SK-N-SH (cell line): Measurements from ENCODE around the gene CTF1. TPM values are rescaled to one million over a fixed set of nuclear protein-coding genes. Genes with fewer than 3 reads are reported as not detected.

Experiments
- CTCF ChIA-PET: fragments of 300-600, 350-600 bp; formaldehyde crosslinking; extraction: SDS; loops from one replicate; lab custom pipeline; 2021; lab: Yijun Ruan, JAX
- POLR2A ChIA-PET: fragments of 350-600 bp; sonication (Branson Sonifier 250); formaldehyde crosslinking; extraction: SDS; loops from one replicate; lab custom pipeline; 2020; ENCODE audit warnings: antibody characterized with exemption, inconsistent platforms; lab: Yijun Ruan, JAX
- DNase-seq: peaks from one replicate; pipeline ENCODE4 v3.0.0; 2012
- H2AFZ ChIP-seq: fragments of 200-600 bp; sonication (generic); 2 replicates; pipeline ENCODE4 v1.8.1; 2016; ENCODE audit warnings: antibody characterized with exemption, mild to moderate bottlenecking, low read depth
- H3F3A ChIP-seq: fragments of 200-600 bp; sonication (generic); replicated peaks from 2 replicates; pipeline ENCODE3; 2016; ENCODE audit warnings: antibody characterized with exemption, mild to moderate bottlenecking; ENCODE audit not compliant: insufficient read depth
- H3K27ac ChIP-seq, 2 experiments: fragments of 200-500 bp in 1 of 2; fragments of 200-600 bp in 1 of 2; sonication (Bioruptor generic) in 1 of 2; sonication (generic), shearing (Covaris generic) in 1 of 2; 2 replicates each; pipeline versions ENCODE4 v1.5.1 to v1.6.1; 2014 to 2016; ENCODE audit warnings: low read depth in 2 of 2, inconsistent platforms in 1 of 2, low read length in 1 of 2, mild to moderate bottlenecking in 1 of 2, mixed read lengths in 1 of 2
- H3K27me3 ChIP-seq: fragments of 200-600 bp; sonication (generic), shearing (Covaris generic); 2 replicates; pipeline ENCODE4 v1.6.1; 2016; ENCODE audit warnings: mixed run types; ENCODE audit not compliant: insufficient read depth
- H3K36me3 ChIP-seq, 2 experiments: fragments of 200-500 bp in 1 of 2; fragments of 200-600 bp in 1 of 2; sonication (Bioruptor generic) in 1 of 2; sonication (generic) in 1 of 2; replicated peaks in 1 of 2; 2 replicates each; pipeline versions ENCODE3 to v1.5.1; 2014 to 2016; ENCODE audit warnings: low read length in 1 of 2, mild to moderate bottlenecking in 1 of 2; ENCODE audit not compliant: insufficient read depth in 2 of 2, control insufficient read depth in 1 of 2
- H3K4me1 ChIP-seq, 2 experiments: fragments of 200-500 bp in 1 of 2; fragments of 200-600 bp in 1 of 2; sonication (Bioruptor generic) in 1 of 2; sonication (generic), shearing (Covaris generic) in 1 of 2; 2 replicates each; pipeline versions ENCODE4 v1.5.1 to v1.6.1; 2014 to 2016; ENCODE audit warnings: low read depth in 1 of 2, low read length in 1 of 2, mixed run types in 1 of 2; ENCODE audit not compliant: insufficient read depth in 2 of 2, control insufficient read depth in 1 of 2
- H3K4me2 ChIP-seq: fragments of 200-600 bp; sonication (generic), shearing (Covaris generic); 2 replicates; pipeline ENCODE4 v1.6.1; 2017; ENCODE audit warnings: mixed run types
- H3K4me3 ChIP-seq, 2 experiments: fragments of 200-500 bp in 1 of 2; fragments of 200-600 bp in 1 of 2; sonication (Bioruptor generic) in 1 of 2; sonication (generic), shearing (Covaris generic) in 1 of 2; 2 replicates each; pipeline versions ENCODE4 v1.5.1 to v1.8.1; 2014 to 2016; ENCODE audit warnings: low read depth in 2 of 2, inconsistent platforms in 1 of 2, low read length in 1 of 2, mild to moderate bottlenecking in 1 of 2, mixed read lengths in 1 of 2, moderate library complexity in 1 of 2
- H3K79me2 ChIP-seq: fragments of 200-600 bp; sonication (generic); 2 replicates; pipeline ENCODE4 v1.8.1; 2017; ENCODE audit warnings: mild to moderate bottlenecking; ENCODE audit not compliant: insufficient read depth
- H3K9ac ChIP-seq: fragments of 200-600 bp; sonication (generic); 2 replicates; pipeline ENCODE4 v1.6.1; 2017; ENCODE audit warnings: mixed run types
- H3K9me2 ChIP-seq: fragments of 200-600 bp; sonication (generic); 2 replicates; pipeline ENCODE4 v1.6.1; 2017; ENCODE audit warnings: mixed run types
- H3K9me3 ChIP-seq: fragments of 200-600 bp; sonication (generic); 2 replicates; pipeline ENCODE4 v1.6.1; 2017; ENCODE audit warnings: mixed run types, mild to moderate bottlenecking, moderate library complexity
- H4K20me1 ChIP-seq: fragments of 200-600 bp; sonication (generic); 2 replicates; pipeline ENCODE4 v1.6.1; 2017; ENCODE audit warnings: mild to moderate bottlenecking, mixed run types; ENCODE audit not compliant: insufficient read depth
- MEF2A ChIP-seq: IDR thresholded peaks from 2 replicates; pipeline ENCODE4 v1.4.0; 2012; ENCODE audit warnings: low read depth, borderline replicate concordance
- NFIC ChIP-seq: IDR thresholded peaks from 2 replicates; pipeline ENCODE4 v1.4.0; 2012; ENCODE audit warnings: borderline replicate concordance
- POLR2AphosphoS5 ChIP-seq: IDR thresholded peaks from 2 replicates; pipeline ENCODE4 v1.6.1; 2012; ENCODE audit warnings: low read depth, low read length
- RCOR1 ChIP-seq: fragments of 150-350 bp; IDR thresholded peaks from 2 replicates; pipeline ENCODE4 v1.6.1; 2017; ENCODE audit warnings: antibody characterized with exemption, low read length
- RXRA ChIP-seq: IDR thresholded peaks from 2 replicates; pipeline ENCODE4 v1.4.0; 2012; ENCODE audit warnings: low read depth, mild to moderate bottlenecking, borderline replicate concordance
- SIN3A ChIP-seq: IDR thresholded peaks from 2 replicates; pipeline ENCODE4 v1.6.1; 2012; ENCODE audit warnings: low read depth, mild to moderate bottlenecking, low read length, moderate library complexity, borderline replicate concordance
- SMC3 ChIP-seq: IDR thresholded peaks from 2 replicates; pipeline ENCODE4 v1.6.1; 2012; ENCODE audit warnings: low read depth, low read length, improper control_type of control experiment
- YY1 ChIP-seq: IDR thresholded peaks from 2 replicates; pipeline ENCODE4 v1.4.0; 2012; ENCODE audit warnings: low read depth, mild to moderate bottlenecking
- WGBS: methylation state at CpG from one replicate; pipeline ENCODE4 v1.1.6; 2017; ENCODE audit warnings: low lambda C conversion rate; 5-methylcytosine and 5-hydroxymethylcytosine counted together
- polyA plus RNA-seq, 3 experiments: library from polyadenylated mRNA; depleted of rRNA; stranded (reverse); fragments of >200 nt; gene quantifications; 2 replicates each; pipeline ENCODE4 v1.2.3, GENCODE V29; 2012
- TF ChIP-seq, protein P1 (sequence below): IDR thresholded peaks from 2 replicates; pipeline ENCODE4 v1.6.1; 2012; ENCODE audit warnings: mild to moderate bottlenecking, low read depth, low read length, moderate library complexity
- TF ChIP-seq, protein P2 (sequence below): fragments of 150-350 bp; IDR thresholded peaks from 2 replicates; pipeline ENCODE4 v1.6.1; 2017; ENCODE audit warnings: antibody characterized with exemption, low read length, low read depth, borderline replicate concordance
- TF ChIP-seq, protein P3 (sequence below): IDR thresholded peaks from 2 replicates; pipeline ENCODE4; 2012
- TF ChIP-seq, protein P4 (sequence below): IDR thresholded peaks from 2 replicates; pipeline ENCODE4 v1.4.0; 2012; ENCODE audit warnings: low read depth, borderline replicate concordance
- TF ChIP-seq, protein P5 (sequence below): IDR thresholded peaks from 2 replicates; pipeline ENCODE4 v1.4.0; 2012; ENCODE audit warnings: low read depth, borderline replicate concordance
- TF ChIP-seq, protein P6 (sequence below): IDR thresholded peaks from 2 replicates; pipeline ENCODE4 v1.4.0; 2012; ENCODE audit warnings: low read depth
- TF ChIP-seq, protein P7 (sequence below): fragments of 200-600 bp; sonication (generic); IDR thresholded peaks from 2 replicates; pipeline ENCODE4 v1.6.1; 2017; ENCODE audit warnings: antibody characterized with exemption, mild to moderate bottlenecking, moderate library complexity

The CTF1 gene
- polyA plus RNA-seq, 1 of the 3 experiments (the other 2 are of a cell fraction), result 45.7 TPM

DNA sequence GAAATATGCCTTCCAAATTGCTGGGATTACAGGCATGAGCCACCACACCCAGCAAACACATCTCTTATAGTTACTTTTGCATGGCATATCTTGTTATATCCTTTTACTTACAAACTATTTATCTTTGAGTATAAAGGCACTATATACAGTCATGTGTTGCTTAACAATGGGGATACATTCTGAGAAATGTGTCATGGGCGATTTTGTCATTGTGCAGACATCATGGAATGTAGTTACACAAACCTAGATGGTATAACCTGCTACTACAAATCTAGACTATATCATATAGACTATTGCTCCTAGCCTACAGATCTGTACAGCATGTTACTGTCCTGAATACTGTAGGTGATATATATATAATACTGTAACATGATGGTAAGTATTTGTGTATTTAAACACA is 46.2 kb upstream of the CTF1 start (continued):
- TF ChIP-seq, protein P1, sequence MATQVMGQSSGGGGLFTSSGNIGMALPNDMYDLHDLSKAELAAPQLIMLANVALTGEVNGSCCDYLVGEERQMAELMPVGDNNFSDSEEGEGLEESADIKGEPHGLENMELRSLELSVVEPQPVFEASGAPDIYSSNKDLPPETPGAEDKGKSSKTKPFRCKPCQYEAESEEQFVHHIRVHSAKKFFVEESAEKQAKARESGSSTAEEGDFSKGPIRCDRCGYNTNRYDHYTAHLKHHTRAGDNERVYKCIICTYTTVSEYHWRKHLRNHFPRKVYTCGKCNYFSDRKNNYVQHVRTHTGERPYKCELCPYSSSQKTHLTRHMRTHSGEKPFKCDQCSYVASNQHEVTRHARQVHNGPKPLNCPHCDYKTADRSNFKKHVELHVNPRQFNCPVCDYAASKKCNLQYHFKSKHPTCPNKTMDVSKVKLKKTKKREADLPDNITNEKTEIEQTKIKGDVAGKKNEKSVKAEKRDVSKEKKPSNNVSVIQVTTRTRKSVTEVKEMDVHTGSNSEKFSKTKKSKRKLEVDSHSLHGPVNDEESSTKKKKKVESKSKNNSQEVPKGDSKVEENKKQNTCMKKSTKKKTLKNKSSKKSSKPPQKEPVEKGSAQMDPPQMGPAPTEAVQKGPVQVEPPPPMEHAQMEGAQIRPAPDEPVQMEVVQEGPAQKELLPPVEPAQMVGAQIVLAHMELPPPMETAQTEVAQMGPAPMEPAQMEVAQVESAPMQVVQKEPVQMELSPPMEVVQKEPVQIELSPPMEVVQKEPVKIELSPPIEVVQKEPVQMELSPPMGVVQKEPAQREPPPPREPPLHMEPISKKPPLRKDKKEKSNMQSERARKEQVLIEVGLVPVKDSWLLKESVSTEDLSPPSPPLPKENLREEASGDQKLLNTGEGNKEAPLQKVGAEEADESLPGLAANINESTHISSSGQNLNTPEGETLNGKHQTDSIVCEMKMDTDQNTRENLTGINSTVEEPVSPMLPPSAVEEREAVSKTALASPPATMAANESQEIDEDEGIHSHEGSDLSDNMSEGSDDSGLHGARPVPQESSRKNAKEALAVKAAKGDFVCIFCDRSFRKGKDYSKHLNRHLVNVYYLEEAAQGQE, result no peak
- TF ChIP-seq MEF2A (no peak), RCOR1 (no peak), SIN3A (no peak)
- TF ChIP-seq, protein P2, sequence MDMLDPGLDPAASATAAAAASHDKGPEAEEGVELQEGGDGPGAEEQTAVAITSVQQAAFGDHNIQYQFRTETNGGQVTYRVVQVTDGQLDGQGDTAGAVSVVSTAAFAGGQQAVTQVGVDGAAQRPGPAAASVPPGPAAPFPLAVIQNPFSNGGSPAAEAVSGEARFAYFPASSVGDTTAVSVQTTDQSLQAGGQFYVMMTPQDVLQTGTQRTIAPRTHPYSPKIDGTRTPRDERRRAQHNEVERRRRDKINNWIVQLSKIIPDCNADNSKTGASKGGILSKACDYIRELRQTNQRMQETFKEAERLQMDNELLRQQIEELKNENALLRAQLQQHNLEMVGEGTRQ, result no peak

DNA sequence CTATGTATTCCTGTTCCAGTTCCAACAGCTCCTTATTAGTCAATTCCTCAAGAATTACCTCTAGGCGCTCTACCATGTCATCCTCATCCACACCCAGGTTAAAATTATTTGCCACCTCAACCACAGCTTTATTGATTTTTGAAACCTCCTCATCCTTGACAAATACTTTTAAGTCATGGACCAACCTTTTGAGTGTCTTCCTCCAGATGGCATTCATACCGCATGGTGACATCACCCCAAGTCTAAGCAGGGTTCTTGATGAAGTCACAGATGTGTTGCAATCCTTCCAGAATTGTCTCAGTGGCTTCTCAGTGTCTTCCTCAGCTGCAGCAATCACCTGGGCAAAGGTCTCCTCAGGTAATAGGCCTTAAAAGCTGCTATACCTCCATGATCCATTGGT is 42.7 kb upstream of the CTF1 start:
- H3K4me1 ChIP-seq, result no peaks in the 10 kb centered on the region
- H3F3A ChIP-seq, result no peaks in the 10 kb centered on the region
- no peak overlapping the region for H3K27ac ChIP-seq
- H3K4me2 ChIP-seq, result no peak overlapping the region
- H3K79me2 ChIP-seq, result no peaks in the 10 kb centered on the region
- no peaks in the 10 kb centered on the region for H3K27me3 ChIP-seq
- ChIA-PET CTCF (interaction anchor here (1.4 to 3.7 kb wide), 2 partner anchors 9 to 67 kb away, joined by 3 to 32 read pairs; no protein-coding TSS in a partner anchor), POLR2A (interaction anchor here (1.3 kb wide), 1 partner anchor 9 kb away, joined by 3 read pairs; no protein-coding TSS in a partner anchor)
- H3K9ac ChIP-seq, result no peak overlapping the region
- no peaks in the 10 kb centered on the region for H3K9me3 ChIP-seq
- no peaks in the 10 kb centered on the region for H3K9me2 ChIP-seq
- TF ChIP-seq, protein P3, sequence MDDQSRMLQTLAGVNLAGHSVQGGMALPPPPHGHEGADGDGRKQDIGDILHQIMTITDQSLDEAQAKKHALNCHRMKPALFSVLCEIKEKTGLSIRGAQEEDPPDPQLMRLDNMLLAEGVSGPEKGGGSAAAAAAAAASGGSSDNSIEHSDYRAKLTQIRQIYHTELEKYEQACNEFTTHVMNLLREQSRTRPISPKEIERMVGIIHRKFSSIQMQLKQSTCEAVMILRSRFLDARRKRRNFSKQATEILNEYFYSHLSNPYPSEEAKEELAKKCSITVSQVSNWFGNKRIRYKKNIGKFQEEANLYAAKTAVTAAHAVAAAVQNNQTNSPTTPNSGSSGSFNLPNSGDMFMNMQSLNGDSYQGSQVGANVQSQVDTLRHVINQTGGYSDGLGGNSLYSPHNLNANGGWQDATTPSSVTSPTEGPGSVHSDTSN, result no peak
- TF ChIP-seq SMC3 (no peak), SIN3A (no peak), RXRA (no peak), RCOR1 (no peak), POLR2AphosphoS5 (no peak), NFIC (no peak), YY1 (no peak)
- TF ChIP-seq, protein P4, sequence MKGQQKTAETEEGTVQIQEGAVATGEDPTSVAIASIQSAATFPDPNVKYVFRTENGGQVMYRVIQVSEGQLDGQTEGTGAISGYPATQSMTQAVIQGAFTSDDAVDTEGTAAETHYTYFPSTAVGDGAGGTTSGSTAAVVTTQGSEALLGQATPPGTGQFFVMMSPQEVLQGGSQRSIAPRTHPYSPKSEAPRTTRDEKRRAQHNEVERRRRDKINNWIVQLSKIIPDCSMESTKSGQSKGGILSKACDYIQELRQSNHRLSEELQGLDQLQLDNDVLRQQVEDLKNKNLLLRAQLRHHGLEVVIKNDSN, result no peak
- TF ChIP-seq, protein P2, result no peak
- TF ChIP-seq, protein P5, sequence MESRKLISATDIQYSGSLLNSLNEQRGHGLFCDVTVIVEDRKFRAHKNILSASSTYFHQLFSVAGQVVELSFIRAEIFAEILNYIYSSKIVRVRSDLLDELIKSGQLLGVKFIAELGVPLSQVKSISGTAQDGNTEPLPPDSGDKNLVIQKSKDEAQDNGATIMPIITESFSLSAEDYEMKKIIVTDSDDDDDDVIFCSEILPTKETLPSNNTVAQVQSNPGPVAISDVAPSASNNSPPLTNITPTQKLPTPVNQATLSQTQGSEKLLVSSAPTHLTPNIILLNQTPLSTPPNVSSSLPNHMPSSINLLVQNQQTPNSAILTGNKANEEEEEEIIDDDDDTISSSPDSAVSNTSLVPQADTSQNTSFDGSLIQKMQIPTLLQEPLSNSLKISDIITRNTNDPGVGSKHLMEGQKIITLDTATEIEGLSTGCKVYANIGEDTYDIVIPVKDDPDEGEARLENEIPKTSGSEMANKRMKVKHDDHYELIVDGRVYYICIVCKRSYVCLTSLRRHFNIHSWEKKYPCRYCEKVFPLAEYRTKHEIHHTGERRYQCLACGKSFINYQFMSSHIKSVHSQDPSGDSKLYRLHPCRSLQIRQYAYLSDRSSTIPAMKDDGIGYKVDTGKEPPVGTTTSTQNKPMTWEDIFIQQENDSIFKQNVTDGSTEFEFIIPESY, result no peak
- TF ChIP-seq, protein P6, sequence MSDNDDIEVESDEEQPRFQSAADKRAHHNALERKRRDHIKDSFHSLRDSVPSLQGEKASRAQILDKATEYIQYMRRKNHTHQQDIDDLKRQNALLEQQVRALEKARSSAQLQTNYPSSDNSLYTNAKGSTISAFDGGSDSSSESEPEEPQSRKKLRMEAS, result no peak
- TF ChIP-seq, protein P7, sequence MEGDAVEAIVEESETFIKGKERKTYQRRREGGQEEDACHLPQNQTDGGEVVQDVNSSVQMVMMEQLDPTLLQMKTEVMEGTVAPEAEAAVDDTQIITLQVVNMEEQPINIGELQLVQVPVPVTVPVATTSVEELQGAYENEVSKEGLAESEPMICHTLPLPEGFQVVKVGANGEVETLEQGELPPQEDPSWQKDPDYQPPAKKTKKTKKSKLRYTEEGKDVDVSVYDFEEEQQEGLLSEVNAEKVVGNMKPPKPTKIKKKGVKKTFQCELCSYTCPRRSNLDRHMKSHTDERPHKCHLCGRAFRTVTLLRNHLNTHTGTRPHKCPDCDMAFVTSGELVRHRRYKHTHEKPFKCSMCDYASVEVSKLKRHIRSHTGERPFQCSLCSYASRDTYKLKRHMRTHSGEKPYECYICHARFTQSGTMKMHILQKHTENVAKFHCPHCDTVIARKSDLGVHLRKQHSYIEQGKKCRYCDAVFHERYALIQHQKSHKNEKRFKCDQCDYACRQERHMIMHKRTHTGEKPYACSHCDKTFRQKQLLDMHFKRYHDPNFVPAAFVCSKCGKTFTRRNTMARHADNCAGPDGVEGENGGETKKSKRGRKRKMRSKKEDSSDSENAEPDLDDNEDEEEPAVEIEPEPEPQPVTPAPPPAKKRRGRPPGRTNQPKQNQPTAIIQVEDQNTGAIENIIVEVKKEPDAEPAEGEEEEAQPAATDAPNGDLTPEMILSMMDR, result no peak
- TF ChIP-seq, all 33 proteins: peak for 0
- peaks cover 0 to 6% of the 10 kb centered on the region in 2 experiments for H3K36me3 ChIP-seq
- 96% methylated on average over 2 of the region's 2 CpGs for WGBS
- H2AFZ ChIP-seq, result no peak overlapping the region
- DNase-seq, result no peak
- H3K4me3 ChIP-seq, result no peak overlapping the region
- no peaks in the 10 kb centered on the region for H4K20me1 ChIP-seq
